Metanephros (tissue), 1 donor: ENCODE results near the gene CRYBG2. TPM values are rescaled to one million over a fixed set of nuclear protein-coding genes. Genes with fewer than 3 reads are reported as not detected.

Experiments
- total RNA-seq: library from RNA; depleted of rRNA; stranded (reverse); fragments of >200 nt; gene quantifications from one replicate; pipeline ENCODE4 v1.2.3, GENCODE V29; 2014

CRYBG2 gene, protein sequence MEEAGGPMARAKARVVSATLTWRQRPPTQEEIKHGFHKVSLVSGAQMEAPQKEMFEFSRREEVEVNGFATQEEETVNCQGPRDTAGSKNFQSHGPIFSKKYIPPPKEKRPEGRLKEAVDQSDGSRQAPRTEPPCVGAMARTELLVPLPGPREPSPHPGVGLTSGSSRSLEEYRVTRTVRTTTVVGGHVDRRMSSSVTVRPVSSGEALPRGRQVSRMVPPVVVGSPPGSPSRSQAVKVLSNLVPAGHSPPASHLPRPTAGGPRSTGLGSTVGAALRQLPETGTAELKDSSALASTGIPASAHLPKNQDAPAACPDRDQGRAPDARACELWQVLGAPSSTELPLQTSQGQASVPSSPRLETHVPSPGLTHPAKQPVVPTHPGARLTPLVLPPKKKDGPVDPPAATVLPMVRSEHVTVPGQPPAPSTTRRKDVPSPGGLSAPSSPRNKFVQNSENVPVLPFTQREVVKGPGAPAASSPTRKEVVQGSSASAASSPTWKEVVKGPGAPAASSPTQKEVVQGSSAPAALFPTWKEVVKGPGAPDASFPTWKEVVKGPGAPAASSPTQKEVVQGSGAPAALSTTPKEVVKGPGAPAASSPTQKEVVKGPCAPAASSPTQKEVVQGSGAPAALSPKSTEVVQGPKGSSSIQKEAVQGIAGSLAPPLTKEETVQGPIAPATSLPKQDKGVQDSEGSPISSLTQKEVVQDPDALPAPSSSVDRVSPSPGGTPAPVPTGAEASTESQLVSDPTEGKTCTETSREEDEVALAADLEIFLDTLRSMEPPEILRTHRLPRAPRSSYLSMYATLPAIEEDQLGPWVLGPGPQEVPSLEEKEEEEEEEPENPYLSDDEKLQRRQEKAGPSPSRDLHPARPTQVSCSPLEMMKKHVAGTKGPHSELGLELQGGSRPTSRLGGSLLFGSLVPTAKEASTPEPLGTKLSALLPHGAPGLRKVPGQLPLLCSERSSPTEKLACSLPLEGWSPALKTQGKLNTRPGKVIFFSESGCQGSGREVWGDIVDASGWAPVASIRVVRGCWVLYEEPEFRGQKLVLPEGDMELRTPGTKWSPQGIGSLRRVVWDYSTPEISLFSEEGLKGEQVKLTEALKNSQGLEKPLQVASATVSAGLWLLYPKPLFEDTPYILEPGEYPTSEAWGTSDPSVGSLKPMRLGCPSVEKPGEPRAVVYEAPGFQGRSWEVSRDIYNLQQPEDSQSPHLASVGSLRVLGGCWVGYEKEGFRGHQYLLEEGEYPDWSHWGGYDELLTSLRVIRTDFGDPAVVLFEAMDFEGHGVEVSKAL (N-terminal part only)
- 0.29 TPM for total RNA-seq

DNA sequence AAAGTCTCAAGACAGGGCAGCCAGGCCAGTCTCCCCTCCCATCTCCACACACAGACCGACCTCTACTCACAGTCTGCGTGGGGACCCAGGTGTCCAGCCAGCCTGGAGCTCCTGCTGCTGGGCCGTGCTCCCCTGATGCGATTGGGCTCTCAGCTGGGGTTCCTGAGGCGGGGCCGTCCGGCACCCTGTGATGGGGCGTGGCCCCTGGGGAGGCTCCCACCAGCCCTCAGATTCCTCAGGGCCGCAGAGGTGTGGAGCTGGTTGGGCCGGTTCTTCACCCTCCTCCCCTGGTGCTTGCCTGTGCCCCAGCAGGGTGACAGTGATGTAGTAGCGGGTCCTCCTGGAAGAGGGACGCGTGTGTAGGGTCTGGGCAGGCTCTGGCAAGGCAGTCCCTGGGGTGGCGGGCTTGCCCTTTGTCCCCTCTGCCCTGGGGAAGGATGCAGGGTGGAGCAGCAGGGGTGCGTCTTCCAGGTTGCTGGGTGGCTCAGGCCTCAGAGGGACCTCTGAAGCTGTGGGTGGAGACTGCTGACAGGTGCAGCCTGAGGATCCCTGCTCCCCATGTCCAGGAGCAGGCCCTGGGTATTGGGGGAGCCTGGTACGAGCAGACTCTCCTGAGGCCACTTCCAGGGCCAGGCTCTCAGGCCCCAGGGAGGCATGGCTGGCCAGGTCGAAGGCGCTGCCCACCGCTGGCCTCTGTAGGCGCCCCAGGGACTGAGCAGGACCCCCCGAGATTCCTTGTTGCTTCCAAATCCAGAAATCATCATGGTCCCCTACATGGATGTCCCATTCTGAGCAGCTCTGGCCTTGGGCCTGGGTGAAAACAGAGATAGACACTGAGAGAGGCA lies at the start of gene CRYBG2:
Gene CRYBG2, minus strand, starts transcription at position 155 of the 845 bp plus-strand sequence. CDS start 7,473 bp downstream, outside the sequence.

DNA sequence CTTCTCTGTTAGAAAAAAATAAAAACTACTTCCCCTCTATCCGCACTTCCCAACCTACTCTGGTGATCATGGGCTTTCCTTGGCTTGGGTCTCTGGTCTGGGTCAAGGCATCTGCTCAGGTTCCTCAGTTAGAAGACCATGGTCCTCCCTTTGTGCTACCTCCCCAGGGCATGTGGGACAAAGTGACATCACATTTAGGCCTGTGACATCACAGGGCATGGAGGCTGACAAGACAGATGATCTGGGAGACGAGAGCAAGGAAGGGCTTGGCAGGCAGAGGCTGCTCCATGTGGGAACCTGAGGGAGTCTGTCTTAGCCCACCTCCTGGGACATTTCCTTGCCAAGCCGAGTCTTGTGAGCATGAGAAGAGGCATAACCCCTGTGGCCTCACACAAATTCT lies 18.7 kb upstream of the CRYBG2 start, which contains the start of gene ZNF683:
Gene ZNF683, minus strand, starts transcription at position 140 of the 400 bp plus-strand sequence. CDS start 4,179 bp downstream, outside the sequence.

DNA sequence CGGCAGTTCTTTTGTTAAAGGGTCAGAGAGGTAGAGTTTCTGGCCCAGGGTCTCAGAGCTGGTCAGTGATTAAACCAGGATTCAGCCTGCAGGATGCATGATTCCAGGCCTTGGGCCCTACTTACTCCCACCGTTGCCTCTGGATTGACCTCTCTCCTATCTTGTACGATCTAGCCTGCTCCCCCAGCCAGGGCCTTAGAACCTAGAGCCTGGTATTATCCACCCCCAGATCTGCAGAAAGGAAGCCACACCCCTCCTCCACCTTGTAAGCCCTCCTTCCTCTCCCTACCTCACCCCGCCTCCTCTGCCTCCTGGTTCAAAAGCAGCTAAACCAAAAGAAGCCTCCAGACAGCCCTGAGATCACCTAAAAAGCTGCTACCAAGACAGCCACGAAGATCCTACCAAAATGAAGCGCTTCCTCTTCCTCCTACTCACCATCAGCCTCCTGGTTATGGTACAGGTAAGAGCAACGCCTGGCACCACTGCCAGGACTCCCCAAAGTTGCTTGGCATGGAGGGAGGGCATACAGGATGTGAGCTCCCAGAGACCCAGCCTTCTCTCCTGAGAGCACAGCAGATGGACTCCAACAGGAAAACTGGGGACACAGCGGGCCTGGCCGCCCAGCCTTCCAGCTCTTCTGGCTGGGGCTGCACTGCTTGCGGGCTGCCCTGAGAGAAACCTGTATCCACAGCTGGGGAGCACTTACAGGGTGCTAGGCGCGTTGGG lies 36.2 kb downstream of the CRYBG2 start, which contains the start of gene CD52:
Gene CD52, plus strand, starts transcription at position 347 of the 726 bp plus-strand sequence. Its CDS starts 60 bp downstream, at position 407.

DNA sequence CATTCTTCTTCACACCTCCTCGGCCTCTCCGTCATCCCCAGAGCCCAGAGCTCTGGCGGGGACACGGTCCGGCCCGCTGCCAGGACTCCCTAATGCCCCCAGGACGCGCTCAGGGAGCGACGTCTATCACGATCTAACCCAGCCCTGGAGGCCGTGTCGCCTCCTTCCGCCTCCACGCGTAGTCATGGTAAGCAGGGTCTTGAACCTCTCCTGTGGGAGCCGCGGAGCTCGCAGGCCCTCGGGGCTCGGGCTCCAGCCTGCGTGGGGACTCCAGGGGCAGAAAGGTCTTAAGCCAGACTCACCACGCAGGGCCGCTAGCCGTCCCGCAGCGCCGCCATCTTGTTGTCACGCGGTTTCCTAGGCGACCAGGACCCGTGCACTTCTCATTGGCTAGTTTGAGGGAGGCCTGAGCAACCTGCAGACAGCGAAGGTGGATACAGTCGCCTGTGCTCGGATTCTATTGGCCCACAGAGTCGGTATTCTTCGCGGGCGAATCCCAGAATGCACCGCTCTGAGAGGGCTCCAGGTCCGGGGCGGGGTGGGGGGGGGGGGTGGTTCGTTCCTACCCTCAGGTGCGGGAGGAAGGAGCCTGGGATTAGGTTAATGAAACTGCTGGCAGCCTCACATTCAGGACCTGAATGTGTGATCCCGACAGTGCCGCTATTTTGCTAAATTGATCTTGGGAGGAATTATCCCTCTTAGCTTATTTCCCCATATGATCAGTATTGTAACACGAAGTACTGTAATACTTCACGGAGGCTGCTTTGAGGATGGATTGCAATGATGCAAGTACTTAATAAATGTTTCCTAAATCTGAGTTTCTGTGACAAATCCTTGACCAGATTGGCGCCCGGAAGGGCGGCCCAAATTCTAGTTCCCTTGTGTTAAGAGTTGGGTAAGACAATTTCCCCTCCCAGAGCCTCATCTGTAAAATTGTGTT lies 47.4 kb downstream of the CRYBG2 start, which contains the start of gene UBXN11:
Gene UBXN11, minus strand, starts transcription at position 347 of the 940 bp plus-strand sequence. CDS start 3,753 bp downstream, outside the sequence.

DNA sequence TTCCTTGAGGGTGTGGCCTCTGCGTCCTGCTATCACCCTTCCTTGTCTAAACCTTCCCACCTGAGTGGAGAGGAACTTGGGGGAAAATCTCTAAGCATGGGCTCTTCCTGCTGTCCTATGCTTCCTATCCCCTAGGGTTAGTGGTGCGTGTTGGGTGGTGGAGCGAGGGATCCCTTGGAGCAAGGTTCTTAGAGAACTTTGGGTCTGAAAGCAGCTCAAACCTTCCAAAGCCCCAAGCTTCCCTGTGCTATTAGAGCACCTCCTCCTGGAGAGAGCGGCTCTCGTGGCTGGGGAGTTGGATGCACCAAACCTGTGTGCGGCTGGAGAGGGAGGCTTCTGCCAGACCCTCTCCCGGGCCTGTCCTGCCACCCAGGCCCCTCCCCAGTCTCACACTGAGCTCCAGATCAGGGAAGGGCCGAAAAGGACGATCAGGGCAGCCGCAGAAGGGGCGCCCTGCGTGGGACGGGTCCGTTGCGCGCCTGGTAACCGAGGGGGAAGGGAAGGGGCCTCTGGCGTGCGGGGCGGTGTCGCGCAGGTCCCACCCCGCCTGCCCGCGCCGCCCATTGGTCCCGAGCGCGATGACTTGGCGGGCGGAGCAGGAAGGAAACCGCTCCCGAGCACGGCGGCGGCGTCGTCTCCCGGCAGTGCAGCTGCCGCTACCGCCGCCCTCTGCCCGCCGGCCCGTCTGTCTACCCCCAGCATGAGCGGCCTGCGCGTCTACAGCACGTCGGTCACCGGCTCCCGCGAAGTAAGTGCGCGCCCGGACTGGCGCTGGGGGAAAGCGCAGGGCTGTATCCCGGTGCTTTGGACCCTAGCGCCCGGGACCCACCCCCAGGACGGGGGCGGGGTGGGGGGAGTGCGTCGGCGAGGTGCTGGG lies 74.2 kb downstream of the CRYBG2 start, which contains the start of gene SH3BGRL3:
Gene SH3BGRL3, plus strand, starts transcription at position 631 of the 877 bp plus-strand sequence. Its CDS starts 70 bp downstream, at position 701.

Other genes starting within 250 kb of the CRYBG2 start
- 10.5 TPM for gene PDIK1L, start 242.3 kb downstream of the CRYBG2 start, total RNA-seq
- 1.5 TPM for gene FAM110D, start 195.1 kb downstream of the CRYBG2 start, total RNA-seq
- not detected for gene C1orf232, start 185.2 kb downstream of the CRYBG2 start, total RNA-seq
- gene ZNF593, start 184.2 kb downstream of the CRYBG2 start, total RNA-seq, result 25.9 TPM
- not detected for gene ZNF593OS, start 182.3 kb downstream of the CRYBG2 start, total RNA-seq
- gene CNKSR1, start 176.6 kb downstream of the CRYBG2 start, total RNA-seq, result 7.6 TPM
- not detected for gene CATSPER4, start 163.5 kb downstream of the CRYBG2 start, total RNA-seq
- 17.0 TPM for gene CEP85, start 119.9 kb downstream of the CRYBG2 start, total RNA-seq
- gene SH3BGRL3, start 74.0 kb downstream of the CRYBG2 start, total RNA-seq, result 20.8 TPM
- gene UBXN11, start 47.5 kb downstream of the CRYBG2 start, total RNA-seq, result 19.4 TPM
- gene CD52, start 36.2 kb downstream of the CRYBG2 start, total RNA-seq, result 7.6 TPM
- gene ZNF683, start 18.6 kb upstream of the CRYBG2 start, total RNA-seq, result not detected
- gene LIN28A, start 56.7 kb upstream of the CRYBG2 start, total RNA-seq, result not detected
- 25.5 TPM for gene DHDDS, start 78.2 kb upstream of the CRYBG2 start, total RNA-seq
- 282 TPM for gene HMGN2, start 118.3 kb upstream of the CRYBG2 start, total RNA-seq
- gene RPS6KA1, start 175.6 kb upstream of the CRYBG2 start, total RNA-seq, result 32.4 TPM